ENCODE results near the gene ZBTB42. TPM values are rescaled to one million over a fixed set of nuclear protein-coding genes. Genes with fewer than 3 reads are reported as not detected.

Gene ZBTB42
- total RNA-seq, 4 donors from 2014 or later = 2.5 to 6.4 (median 4.9) TPM

DNA sequence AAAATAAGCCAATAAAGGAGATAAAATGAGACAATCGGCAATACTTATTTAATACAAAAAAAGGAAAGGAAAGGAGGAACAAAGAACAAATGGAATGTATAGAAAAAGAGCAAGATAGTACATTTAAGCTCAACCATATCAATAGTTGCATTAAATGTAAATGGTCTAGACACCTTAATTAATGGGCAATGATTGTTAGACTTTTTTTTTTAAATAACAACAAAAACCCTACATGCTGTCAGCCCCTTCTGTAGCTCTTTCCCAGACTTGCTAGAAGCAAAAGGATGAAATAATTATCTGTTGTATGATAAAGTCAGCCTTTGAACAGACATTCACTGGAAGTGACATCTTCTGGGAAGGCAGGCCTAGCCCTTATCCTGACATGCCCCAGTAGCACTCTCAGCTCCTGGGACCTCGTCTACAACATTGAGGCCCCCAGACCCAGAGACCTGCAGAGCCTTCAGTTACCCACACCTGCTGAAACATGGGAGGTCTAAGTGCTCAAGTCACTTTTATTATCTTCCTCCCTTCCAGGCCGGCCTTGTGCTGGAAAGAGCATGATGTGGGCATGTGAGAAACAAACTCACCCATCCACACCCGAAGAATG lies 34.5 kb upstream of the ZBTB42 start:
- Histone ChIP-seq H3K36me3 (peaks cover 8 to 33% (median 21%) of the 10 kb centered on the region in 4 donors), H3K4me1 (peaks cover 5 to 15% (median 12%) of the 10 kb centered on the region in 4 donors), H3K27me3 (no peaks in the 10 kb centered on the region), H3K9me3 (peaks cover 0 to 5% (median 2%) of the 10 kb centered on the region in 4 donors), H3K4me3 (no peak overlapping the region), H3K27ac (replicated peaks in 1 of 4) (no peak overlapping the region)
- WGBS = 97% methylated on average over 4 of the region's 4 CpGs
- no peak for DNase-seq (ENCODE audit: extremely low spot score)
- TF ChIP-seq POLR2A (IDR thresholded peaks at IDR 0.05; ENCODE audit: low read depth) = no peak
- TF ChIP-seq, protein P1, sequence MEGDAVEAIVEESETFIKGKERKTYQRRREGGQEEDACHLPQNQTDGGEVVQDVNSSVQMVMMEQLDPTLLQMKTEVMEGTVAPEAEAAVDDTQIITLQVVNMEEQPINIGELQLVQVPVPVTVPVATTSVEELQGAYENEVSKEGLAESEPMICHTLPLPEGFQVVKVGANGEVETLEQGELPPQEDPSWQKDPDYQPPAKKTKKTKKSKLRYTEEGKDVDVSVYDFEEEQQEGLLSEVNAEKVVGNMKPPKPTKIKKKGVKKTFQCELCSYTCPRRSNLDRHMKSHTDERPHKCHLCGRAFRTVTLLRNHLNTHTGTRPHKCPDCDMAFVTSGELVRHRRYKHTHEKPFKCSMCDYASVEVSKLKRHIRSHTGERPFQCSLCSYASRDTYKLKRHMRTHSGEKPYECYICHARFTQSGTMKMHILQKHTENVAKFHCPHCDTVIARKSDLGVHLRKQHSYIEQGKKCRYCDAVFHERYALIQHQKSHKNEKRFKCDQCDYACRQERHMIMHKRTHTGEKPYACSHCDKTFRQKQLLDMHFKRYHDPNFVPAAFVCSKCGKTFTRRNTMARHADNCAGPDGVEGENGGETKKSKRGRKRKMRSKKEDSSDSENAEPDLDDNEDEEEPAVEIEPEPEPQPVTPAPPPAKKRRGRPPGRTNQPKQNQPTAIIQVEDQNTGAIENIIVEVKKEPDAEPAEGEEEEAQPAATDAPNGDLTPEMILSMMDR (IDR thresholded peaks at IDR 0.05) = no peak
- no peak for TF ChIP-seq EP300 (IDR thresholded peaks at IDR 0.05)
- TF ChIP-seq POLR2AphosphoS5 (IDR thresholded peaks at IDR 0.05) = no peak
- intact Hi-C loops (cut with DNase I) = no loop called here

DNA sequence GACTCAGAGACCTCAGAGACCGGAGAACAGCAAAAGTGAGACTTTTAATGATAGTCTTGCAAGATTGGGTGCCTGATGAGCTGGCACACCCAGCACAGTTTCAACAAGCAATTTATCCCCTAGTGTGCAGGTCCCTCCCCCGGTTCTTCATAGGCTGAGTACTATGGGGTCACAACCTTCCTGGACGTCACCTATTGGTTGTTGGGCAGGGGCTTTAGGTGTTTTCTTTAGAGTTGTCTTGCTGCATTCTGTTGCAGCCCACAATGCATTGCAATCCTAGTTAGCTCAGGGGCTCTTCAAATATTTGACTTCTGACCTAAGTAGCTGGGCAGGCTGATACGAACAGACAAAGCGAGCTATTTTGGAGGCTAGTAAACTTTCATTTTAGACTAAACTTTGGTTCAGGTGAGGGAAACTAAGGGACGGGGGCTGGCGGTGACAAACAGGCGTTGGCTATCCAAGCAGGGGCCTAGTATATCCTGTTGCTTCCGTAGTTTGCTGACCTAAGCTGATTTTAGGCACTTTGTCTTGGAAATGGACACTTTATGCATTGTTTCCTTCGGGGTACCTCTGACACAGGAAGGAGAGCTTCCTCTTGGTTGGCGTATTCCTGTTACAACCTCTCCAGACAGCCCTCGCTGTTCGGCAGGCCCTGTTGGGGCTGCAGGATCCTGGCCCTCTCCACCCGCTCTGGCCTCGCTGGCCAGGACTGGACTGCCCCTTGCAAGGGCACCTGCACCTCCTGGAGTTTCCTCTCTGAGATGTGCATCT lies 33.9 kb upstream of the ZBTB42 start:
- Histone ChIP-seq H3K4me3 (no peak overlapping the region), H3K27me3 (no peaks in the 10 kb centered on the region), H3K9me3 (peaks cover 0 to 8% (median 3%) of the 10 kb centered on the region in 4 donors), H3K27ac (replicated peaks in 1 of 4) (no peak overlapping the region), H3K4me1 (peaks cover 5 to 15% (median 11%) of the 10 kb centered on the region in 4 donors), H3K36me3 (peaks cover 15 to 33% (median 25%) of the 10 kb centered on the region in 4 donors)
- no peak for TF ChIP-seq POLR2A (IDR thresholded peaks at IDR 0.05; ENCODE audit: low read depth)
- TF ChIP-seq, protein P1 (IDR thresholded peaks at IDR 0.05) = no peak
- no peak for TF ChIP-seq EP300 (IDR thresholded peaks at IDR 0.05)
- no peak for TF ChIP-seq POLR2AphosphoS5 (IDR thresholded peaks at IDR 0.05)
- no peak for DNase-seq (ENCODE audit: extremely low spot score)
- WGBS = 83% methylated on average over 14 of the region's 15 CpGs
- intact Hi-C loops (cut with DNase I) = no loop called here

DNA sequence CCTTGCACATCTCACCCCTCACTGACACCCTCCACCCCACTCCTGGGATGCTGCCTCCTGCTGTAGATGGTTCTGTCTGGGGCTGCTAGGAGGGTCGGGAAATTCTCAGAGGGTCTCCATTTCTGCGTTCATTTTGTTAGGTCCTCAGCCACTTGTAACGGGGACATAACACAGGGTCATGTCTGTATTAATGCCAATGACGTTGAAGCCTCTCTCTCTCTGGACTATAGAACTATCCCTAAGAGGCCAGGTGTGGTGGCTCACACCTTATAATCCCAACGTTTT lies 33.3 kb upstream of the ZBTB42 start:
- H3K4me3 ChIP-seq = no peak overlapping the region
- intact Hi-C loops (cut with DNase I) = no loop called here
- H3K27ac ChIP-seq (replicated peaks in 1 of 4) = no peak overlapping the region
- WGBS = 86% methylated on average over 5 of the region's 5 CpGs
- H3K9me3 ChIP-seq = peaks cover 0 to 8% (median 3%) of the 10 kb centered on the region in 4 donors
- no peak for TF ChIP-seq POLR2A (IDR thresholded peaks at IDR 0.05; ENCODE audit: low read depth)
- TF ChIP-seq EP300 (IDR thresholded peaks at IDR 0.05) = no peak
- TF ChIP-seq POLR2AphosphoS5 (IDR thresholded peaks at IDR 0.05) = no peak
- TF ChIP-seq, protein P1 (IDR thresholded peaks at IDR 0.05) = no peak
- peaks cover 19 to 33% (median 30%) of the 10 kb centered on the region in 4 donors for H3K36me3 ChIP-seq
- H3K4me1 ChIP-seq = peaks cover 5 to 15% (median 11%) of the 10 kb centered on the region in 4 donors
- DNase-seq (ENCODE audit: extremely low spot score) = no peak
- no peaks in the 10 kb centered on the region for H3K27me3 ChIP-seq

DNA sequence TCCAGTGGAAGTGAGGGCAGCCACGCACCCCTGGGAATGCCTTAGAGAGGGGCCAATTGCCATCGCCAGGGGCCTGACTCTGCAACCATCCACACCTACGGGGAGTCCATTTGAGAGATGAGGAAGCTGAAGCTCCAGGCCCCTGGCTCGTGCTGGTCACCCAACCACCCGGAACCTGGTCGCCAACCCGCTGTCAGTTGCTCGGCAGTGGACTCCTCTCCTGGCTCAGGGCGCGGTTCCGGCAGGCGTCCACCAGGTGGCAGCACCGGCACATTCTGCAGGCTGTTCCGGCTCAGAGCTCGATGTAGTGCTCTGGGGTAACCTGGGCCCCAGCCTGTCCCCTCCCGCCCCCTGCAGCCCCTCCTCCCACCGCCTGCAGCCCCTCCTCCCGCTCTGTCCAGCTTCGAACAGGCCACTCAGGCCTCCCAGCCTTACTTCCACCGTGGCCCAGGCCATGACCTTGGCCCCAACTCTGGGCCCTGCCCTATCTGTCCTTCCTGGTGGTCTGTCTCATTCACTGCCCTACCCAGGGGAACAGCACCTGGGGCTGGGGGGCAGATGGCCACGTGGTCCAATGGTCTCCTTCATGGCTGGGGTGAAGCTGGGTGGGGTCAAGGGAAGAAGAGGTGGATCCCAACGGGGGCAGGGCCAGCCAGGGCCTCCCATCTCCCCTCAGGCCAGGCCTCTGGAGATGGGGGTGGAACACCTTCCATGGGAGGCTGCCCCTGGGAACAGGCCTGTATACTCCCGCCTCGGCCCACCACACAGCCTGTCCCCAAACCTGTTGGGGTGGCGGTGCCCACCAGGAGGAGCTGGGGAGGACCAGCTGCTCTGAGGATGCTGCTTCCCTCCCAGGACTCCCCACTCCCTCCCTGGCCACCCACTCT lies 32.2 kb upstream of the ZBTB42 start:
- H3K27ac ChIP-seq (replicated peaks in 1 of 4) = peak overlapping the region; percentile 45 to 56 (median 52)
- peaks cover 5 to 15% (median 11%) of the 10 kb centered on the region in 4 donors for H3K4me1 ChIP-seq
- no peak overlapping the region for H3K4me3 ChIP-seq
- H3K36me3 ChIP-seq = peaks cover 26 to 43% (median 41%) of the 10 kb centered on the region in 4 donors
- intact Hi-C loops (cut with DNase I) = loop anchor here (1.0 kb wide), 1 partner anchor 58 kb away; no protein-coding TSS in a partner anchor
- TF ChIP-seq POLR2A (IDR thresholded peaks at IDR 0.05; ENCODE audit: low read depth) (no peak), EP300 (IDR thresholded peaks at IDR 0.05) (no peak), POLR2AphosphoS5 (IDR thresholded peaks at IDR 0.05) (peak; percentile 33 to 69)
- TF ChIP-seq, protein P1 (IDR thresholded peaks at IDR 0.05) = peak in 2 of 3 experiments; percentile 91 to 97
- 21% methylated on average over 4 of the region's 25 CpGs for WGBS
- DNase-seq (ENCODE audit: extremely low spot score) = peak; percentile 97
- H3K27me3 ChIP-seq = no peaks in the 10 kb centered on the region
- peaks cover 0 to 8% (median 3%) of the 10 kb centered on the region in 4 donors for H3K9me3 ChIP-seq

All from esophagus muscularis mucosa (tissue), 4 donors.